GM12891 (cell line): Measurements from ENCODE around the gene NECTIN2.

Source experiments
- DNase-seq: peaks from one replicate; pipeline ENCODE4 v3.0.0; 2011; ENCODE audit warnings: low spot score; ENCODE audit not compliant: insufficient read length
- FAIRE-seq: peaks from 2 replicates; lab custom pipeline; 2011; peaks lifted over from hg19 to GRCh38; lab: Jason Lieb, UNC
- PAX5 ChIP-seq: IDR thresholded peaks from 2 replicates; pipeline ENCODE4 v1.6.1; 2011; ENCODE audit warnings: low read length, moderate library complexity, mild to moderate bottlenecking; ENCODE audit not compliant: insufficient read depth, severe bottlenecking
- POLR2A ChIP-seq: IDR thresholded peaks from 2 replicates; pipeline ENCODE4 v1.6.1; 2011; ENCODE audit warnings: low read depth, low read length, control low read depth
- POLR2AphosphoS5 ChIP-seq: IDR thresholded peaks from 2 replicates; pipeline ENCODE4 v1.6.1; 2011; ENCODE audit warnings: low read depth, low read length, control low read depth
- POU2F2 ChIP-seq: IDR thresholded peaks from 2 replicates; pipeline ENCODE4 v1.6.1; 2011; ENCODE audit warnings: low read depth, mild to moderate bottlenecking, control low read depth, low read length, moderate library complexity
- SPI1 ChIP-seq: IDR thresholded peaks from 2 replicates; pipeline ENCODE4 v1.6.1; 2011; ENCODE audit warnings: low read depth, low read length, control low read depth
- TAF1 ChIP-seq: IDR thresholded peaks from 2 replicates; pipeline ENCODE4 v1.6.1; 2011; ENCODE audit warnings: low read depth, low read length, control low read depth

NECTIN2 gene

GRCh38 chr19:44839276-44839675, 6.8 kb upstream of the NECTIN2 start:
- no peak for FAIRE-seq
- DNase-seq: no peak
- TF ChIP-seq SPI1: no peak
- no peak for TF ChIP-seq POLR2A
- TF ChIP-seq POU2F2: no peak
- TF ChIP-seq POLR2AphosphoS5: no peak

GRCh38 chr19:44840811-44841210, 5.3 kb upstream of the NECTIN2 start:
- DNase-seq (no peak), FAIRE-seq (no peak)
- no peak for TF ChIP-seq TAF1
- no peak for TF ChIP-seq POLR2A
- no peak for TF ChIP-seq POLR2AphosphoS5
- no peak for TF ChIP-seq PAX5
- no peak for TF ChIP-seq SPI1
- TF ChIP-seq POU2F2: no peak

- no peak for TF ChIP-seq SPI1
- FAIRE-seq: no peak
These were observed 4.9 kb upstream of the NECTIN2 start for GRCh38 chr19:44841231-44841630.

GRCh38 chr19:44845286-44845611, 848 bp upstream of the NECTIN2 start:
- DNase-seq: no peak
- TF ChIP-seq SPI1 (no peak), PAX5 (no peak), POLR2AphosphoS5 (no peak), POU2F2 (no peak), TAF1 (no peak), POLR2A (no peak)
- FAIRE-seq: no peak

More at GRCh38 chr19:44841231-44841630, 4.9 kb upstream of the NECTIN2 start:
- no peak for DNase-seq

GRCh38 chr19:44846455-44847143, 502 bp downstream of the NECTIN2 start:
- no peak for TF ChIP-seq POLR2A
- no peak for TF ChIP-seq TAF1
- TF ChIP-seq SPI1: no peak
- no peak for TF ChIP-seq POU2F2
- no peak for TF ChIP-seq PAX5
- no peak for TF ChIP-seq POLR2AphosphoS5
- DNase-seq (no peak), FAIRE-seq (no peak)

GRCh38 chr19:44847144-44848035, 1.3 kb downstream of the NECTIN2 start:
- no peak for DNase-seq
- no peak for FAIRE-seq

GRCh38 chr19:44848036-44848811, 2.1 kb downstream of the NECTIN2 start:
- DNase-seq: no peak
- FAIRE-seq: no peak
- TF ChIP-seq POLR2A (no peak), POU2F2 (no peak), PAX5 (no peak), POLR2AphosphoS5 (no peak), TAF1 (no peak), SPI1 (no peak)

More at GRCh38 chr19:44847144-44848035, 1.3 kb downstream of the NECTIN2 start:
- no peak for TF ChIP-seq POLR2A
- no peak for TF ChIP-seq POLR2AphosphoS5
- no peak for TF ChIP-seq PAX5
- no peak for TF ChIP-seq SPI1
- no peak for TF ChIP-seq POU2F2
- TF ChIP-seq TAF1: no peak

- no peak for DNase-seq
- no peak for FAIRE-seq
- TF ChIP-seq PAX5 (no peak), POU2F2 (no peak), TAF1 (no peak), POLR2AphosphoS5 (no peak), SPI1 (no peak), POLR2A (no peak)
These were observed 2.8 kb downstream of the NECTIN2 start for GRCh38 chr19:44848812-44849447.

- TF ChIP-seq TAF1 (no peak), POLR2A (no peak), POU2F2 (no peak), SPI1 (no peak), POLR2AphosphoS5 (no peak), PAX5 (no peak)
- FAIRE-seq: no peak
- no peak for DNase-seq
These were observed 4.6 kb downstream of the NECTIN2 start for GRCh38 chr19:44850641-44851109.
